ENCODE data around the gene KCNJ10.
A peak's percentile ranks its signal among the peaks of the same experiment; 100 is the strongest.

GRCh38 chr1:160031365-160032164 lies 38.4 kb downstream of the KCNJ10 start, which contains the start of gene PIGM:
- TF ChIP-seq ESRRA (CRISPR knock-in tag; IDR thresholded peaks at IDR 0.05; ENCODE audit: low read depth) (no peak), POLR2AphosphoS5 (IDR thresholded peaks at IDR 0.05; ENCODE audit: low read depth, low read length) (peak; percentile 78), RXRA (CRISPR knock-in tag; IDR thresholded peaks at IDR 0.05) (peak; percentile 44), MNT (IDR thresholded peaks at IDR 0.05) (no peak), ZNF674 (CRISPR knock-in tag; IDR thresholded peaks at IDR 0.05; ENCODE audit: low read depth) (no peak), EZH2 (conservative IDR thresholded peaks at IDR 0.05; ENCODE audit: low read depth, low read length) (no peak), TCF12 (IDR thresholded peaks at IDR 0.05) (no peak), TCF12 (CRISPR knock-in tag; IDR thresholded peaks at IDR 0.05) (no peak), ZFP41 (CRISPR knock-in tag; IDR thresholded peaks at IDR 0.05; ENCODE audit: borderline replicate concordance) (no peak), SIN3A (IDR thresholded peaks at IDR 0.05; ENCODE audit: borderline replicate concordance, low read depth, low read length) (peak; percentile 62; the same call in 1 of the 2 replicates)

Data from HepG2 (cell line).